Ovary (tissue), 9 donors: ENCODE results near the gene SLC44A1. TPM values are rescaled to one million over a fixed set of nuclear protein-coding genes. Genes with fewer than 3 reads are reported as not detected.

Experiments
- DNase-seq, 5 donors: peaks; one replicate each; pipeline ENCODE4 v3.0.0-alpha.2; 2019 to 2020
- H3K27ac ChIP-seq, 2 donors: fragments of 200-600 bp; one replicate each; pipeline versions ENCODE4 v1.5.1 to v1.8.0; 2019 to 2022
- H3K27me3 ChIP-seq: fragments of 200-600 bp; one replicate; pipeline ENCODE4 v1.8.0; 2022
- H3K36me3 ChIP-seq: fragments of 200-600 bp; sonication (generic); one replicate; pipeline ENCODE4 v1.5.1; 2019
- H3K4me1 ChIP-seq: one replicate; pipeline ENCODE4 v1.8.1; 2013; ENCODE audit warnings: mild to moderate bottlenecking, moderate library complexity; ENCODE audit not compliant: insufficient read depth
- H3K4me3 ChIP-seq: fragments of 200-600 bp; sonication (generic); one replicate; pipeline ENCODE4 v1.5.1; 2017
- H3K9me3 ChIP-seq, 2 donors: fragments of 200-600 bp in 1 of 2; sonication (generic) in 1 of 2; one replicate each; pipeline versions ENCODE4 v1.5.1 to v1.8.1; 2013 to 2019; ENCODE audit warnings: mild to moderate bottlenecking in 1 of 2, moderate library complexity in 1 of 2
- CTCF ChIP-seq, 3 donors: fragments of 450-650 bp in 2 of 3; fragments of 200-600 bp in 1 of 3; IDR thresholded peaks; one replicate each; pipeline versions ENCODE4 v1.5.1 to v1.8.0; 2016 to 2022; ENCODE audit warnings: antibody characterized with exemption in 3 of 3, mild to moderate bottlenecking in 1 of 3
- EP300 ChIP-seq: sonication (generic); formaldehyde crosslinking; IDR thresholded peaks from one replicate; pipeline ENCODE4 v1.6.1; 2017; ENCODE audit warnings: antibody characterized with exemption
- POLR2A ChIP-seq: fragments of 450-650 bp; IDR thresholded peaks from one replicate; pipeline ENCODE4 v1.6.1; 2017; ENCODE audit warnings: antibody characterized with exemption, mild to moderate bottlenecking, moderate library complexity
- WGBS, 3 donors: extraction: QIAGEN DNeasy Blood & Tissue Kit in 1 of 3; methylation state at CpG; one replicate each; pipeline versions ENCODE4 v1.1.5 to v1.1.7; 2013 to 2017; 5-methylcytosine and 5-hydroxymethylcytosine counted together
- intact Hi-C, 4 donors: fragments of 100-400 bp; cut with DNase I; formaldehyde crosslinking; loops; one replicate each; pipeline versions ENCODE4 v1.11.0 to v1.15.1; 2022 to 2023
- polyA plus RNA-seq, 2 donors: library from polyadenylated mRNA; stranded (reverse); fragments of 200-250 nt in 1 of 2; fragments of 350-450 nt in 1 of 2; fragmentation: Illumina TruSeq in 1 of 2; extraction: RNeasy Lipid Tissue Mini Kit (QIAGEN cat#74804) in 1 of 2; gene quantifications; one replicate each; pipeline ENCODE4 v1.2.3, GENCODE V29; 2013 to 2014
- total RNA-seq, 7 donors: library from RNA; depleted of rRNA in 2 of 7; stranded (reverse); fragments of >200 nt in 2 of 7; fragmentation: NEBNext Ultra II Directional in 3 of 7; extraction: Animal tissue kit (Norgen Biotek cat#: 25700) in 3 of 7; gene quantifications; one replicate each; pipeline versions ENCODE4 v1.1.0 to v1.2.4, GENCODE V29; 2016 to 2023
- donor health status: DM: no; HTN: no; CAD: no; lungs with moderate emphysema.
- donor health status: DM: no; HTN: no; CAD: no.
- donor health status: Bipolar disorder and iron deficiency.
- donor health status: DM: yes; HTN: yes; CAD: no.
- donor health status: DM: no; HTN: no; CAD: no.
- donor health status: DM: yes; HTN: yes; CAD: no.

SLC44A1 gene
- total and polyA plus RNA-seq, 9 donors = 8.8 to 34.7 (median 28.5) TPM

DNA sequence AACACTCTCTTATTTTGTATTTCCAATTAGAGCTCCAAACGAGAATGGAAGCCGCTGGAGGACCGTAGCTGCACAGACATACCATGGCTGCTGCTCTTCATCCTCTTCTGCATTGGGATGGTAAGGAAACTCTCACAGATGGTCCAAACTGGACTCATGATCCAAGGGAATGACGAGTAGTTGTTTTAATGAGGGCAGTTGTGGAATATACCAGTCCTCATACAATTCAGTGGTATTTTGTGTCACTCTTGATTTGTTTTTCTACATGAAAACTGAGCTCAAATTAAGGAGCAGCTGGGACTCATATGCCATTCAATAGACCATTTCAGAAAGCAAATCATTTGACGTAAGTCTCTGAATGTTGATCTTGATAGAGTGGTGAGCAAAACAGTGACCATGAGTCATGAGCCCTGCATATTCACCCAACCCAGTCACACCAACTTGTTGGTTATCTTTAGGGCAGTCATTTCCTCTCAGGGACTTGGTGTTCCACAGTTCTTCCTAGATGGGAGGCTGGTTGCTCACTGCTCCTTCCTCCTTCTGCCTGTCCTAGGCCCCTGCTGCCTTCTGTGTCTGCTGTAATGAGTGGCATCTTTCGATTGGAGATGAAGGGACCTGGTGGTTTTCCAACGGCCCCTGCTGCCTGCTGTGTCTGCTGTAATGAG is 54.9 kb downstream of the SLC44A1 start:
- WGBS, 3 donors = 92 to 94% (median 93%) methylated on average over 7 of the region's 7 CpGs
- Histone ChIP-seq H3K27me3 (no peaks in the 10 kb centered on the region), H3K27ac (no peak overlapping the region), H3K36me3 (no peaks in the 10 kb centered on the region), H3K4me1 (peaks cover 5% of the 10 kb centered on the region), H3K9me3 (no peaks in the 10 kb centered on the region), H3K4me3 (no peak overlapping the region)
- no peak for TF ChIP-seq EP300
- TF ChIP-seq POLR2A = no peak
- no peak for TF ChIP-seq CTCF (IDR thresholded peaks at IDR 0.05)
- intact Hi-C loops = no loop called here
- no peak for DNase-seq

DNA sequence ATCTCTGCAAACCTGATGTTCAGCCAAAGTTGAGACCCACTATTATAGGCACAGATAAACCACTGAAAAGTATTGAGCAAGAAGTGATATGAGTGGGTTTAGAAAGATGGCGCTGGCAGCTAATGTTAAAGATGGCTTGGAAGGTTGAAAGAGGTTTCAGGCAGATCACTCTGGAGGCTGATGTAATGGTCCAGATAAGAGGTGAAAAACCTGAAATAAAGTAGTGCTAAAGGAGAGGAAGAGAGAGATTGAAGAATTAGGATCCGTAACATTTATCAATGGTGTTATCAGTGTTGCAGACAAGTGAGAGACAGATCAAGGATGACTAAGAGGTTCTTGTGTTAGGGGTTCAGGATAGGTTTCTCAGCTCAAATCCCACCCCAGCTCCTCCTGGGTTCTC is 58.3 kb downstream of the SLC44A1 start:
- Histone ChIP-seq H3K4me3 (no peak overlapping the region), H3K4me1 (no peaks in the 10 kb centered on the region), H3K27me3 (no peaks in the 10 kb centered on the region), H3K36me3 (no peaks in the 10 kb centered on the region), H3K27ac (no peak overlapping the region), H3K9me3 (no peaks in the 10 kb centered on the region)
- DNase-seq = no peak
- whole genome bisulfite sequencing, 3 donors = 96 to 97% (median 96%) methylated on average over 2 of the region's 2 CpGs
- TF ChIP-seq EP300 (no peak), POLR2A (no peak), CTCF (IDR thresholded peaks at IDR 0.05) (no peak)
- intact Hi-C loops = no loop called here

- H3K36me3 ChIP-seq = no peaks in the 10 kb centered on the region
- intact Hi-C loops = no loop called here
- no peak overlapping the region for H3K27ac ChIP-seq
- 73 to 80% (median 76%) methylated on average over 1 of the region's 1 CpG for WGBS, 3 donors
- H3K27me3 ChIP-seq = no peaks in the 10 kb centered on the region
- no peak overlapping the region for H3K4me3 ChIP-seq
- H3K4me1 ChIP-seq = no peaks in the 10 kb centered on the region
- TF ChIP-seq POLR2A = no peak
- TF ChIP-seq EP300 = no peak
- TF ChIP-seq CTCF (IDR thresholded peaks at IDR 0.05) = no peak
- H3K9me3 ChIP-seq = no peaks in the 10 kb centered on the region
- DNase-seq = no peak
These were observed 61.4 kb downstream of the SLC44A1 start for GRCh38 chr9:105305856-105306255.

GRCh38 chr9:105306351-105307140 is 62.1 kb downstream of the SLC44A1 start:
- WGBS, 3 donors = 85 to 86% (median 85%) methylated on average over 5 of the region's 5 CpGs
- intact Hi-C loops = no loop called here
- no peak for DNase-seq
- TF ChIP-seq CTCF (IDR thresholded peaks at IDR 0.05) (no peak), EP300 (no peak), POLR2A (no peak)
- H3K4me3 ChIP-seq = no peak overlapping the region
- H3K36me3 ChIP-seq = no peaks in the 10 kb centered on the region
- H3K27ac ChIP-seq = no peak overlapping the region
- no peaks in the 10 kb centered on the region for H3K9me3 ChIP-seq
- H3K27me3 ChIP-seq = no peaks in the 10 kb centered on the region
- no peaks in the 10 kb centered on the region for H3K4me1 ChIP-seq
